CD14-positive monocyte (primary cell): Measurements from ENCODE around the gene GRID2. TPM values are rescaled to one million over a fixed set of nuclear protein-coding genes. Genes with fewer than 3 reads are reported as not detected.

Experiments
- DNase-seq, 3 donors: peaks; one replicate each; pipeline ENCODE4 v3.0.0-alpha.2; 2011 to 2022
- H2AFZ ChIP-seq: 2 replicates; pipeline ENCODE4 v1.6.0; 2012; ENCODE audit warnings: mild to moderate bottlenecking, low read depth, low read length, inconsistent platforms; ENCODE audit not compliant: insufficient read depth, poor library complexity, severe bottlenecking
- H3K27ac ChIP-seq, 2 donors: 1 replicate in 1 of 2; 2 replicates in 1 of 2; pipeline ENCODE4 v1.5.1; 2012 to 2013; ENCODE audit warnings: low read length in 2 of 2, control low read depth in 1 of 2, inconsistent platforms in 1 of 2, low read depth in 1 of 2, mild to moderate bottlenecking in 1 of 2
- H3K27me3 ChIP-seq, 2 donors: one replicate each; pipeline versions ENCODE4 v1.6.0 to v1.6.1; 2011 to 2013; ENCODE audit warnings: low read length in 2 of 2; ENCODE audit not compliant: control insufficient read depth in 2 of 2, insufficient read depth in 2 of 2
- H3K36me3 ChIP-seq, 2 donors: replicated peaks in 1 of 2; 1 replicate in 1 of 2; 2 replicates in 1 of 2; pipeline versions ENCODE4 v1.5.1 to v1.6.1; 2012 to 2013; ENCODE audit warnings: low read length in 2 of 2, control low read depth in 1 of 2, inconsistent platforms in 1 of 2, mild to moderate bottlenecking in 1 of 2; ENCODE audit not compliant: insufficient read depth in 2 of 2, control insufficient read depth in 1 of 2
- H3K4me1 ChIP-seq, 2 donors: 1 replicate in 1 of 2; 2 replicates in 1 of 2; pipeline versions ENCODE4 v1.5.1 to v1.6.1; 2012 to 2013; ENCODE audit warnings: low read length in 2 of 2, control low read depth in 1 of 2, inconsistent platforms in 1 of 2, mild to moderate bottlenecking in 1 of 2, moderate library complexity in 1 of 2; ENCODE audit not compliant: insufficient read depth in 2 of 2, control insufficient read depth in 1 of 2
- H3K4me2 ChIP-seq: replicated peaks from 2 replicates; pipeline ENCODE3; 2012; ENCODE audit warnings: low read length, moderate library complexity, mild to moderate bottlenecking; ENCODE audit not compliant: poor library complexity, severe bottlenecking; ENCODE audit errors: extremely low read depth
- H3K4me3 ChIP-seq, 3 experiments: fragments of 200-600 bp in 1 of 3; sonication (generic) in 1 of 3; replicated peaks in 1 of 3; 1 replicate in 2 of 3; 2 replicates in 1 of 3; pipeline ENCODE4 v1.5.1; 2011 to 2013; ENCODE audit warnings: low read length in 3 of 3, mild to moderate bottlenecking in 3 of 3, control low read depth in 2 of 3, low read depth in 2 of 3, inconsistent platforms in 1 of 3, moderate library complexity in 1 of 3
- H3K79me2 ChIP-seq: 2 replicates; pipeline ENCODE4 v1.6.0; 2012; ENCODE audit warnings: mild to moderate bottlenecking, control low read depth, inconsistent platforms, low read length, moderate library complexity; ENCODE audit not compliant: insufficient read depth
- H3K9ac ChIP-seq: 2 replicates; pipeline ENCODE4 v1.6.0; 2017; ENCODE audit warnings: low read length, mild to moderate bottlenecking; ENCODE audit not compliant: insufficient read depth, poor library complexity, severe bottlenecking
- H3K9me3 ChIP-seq, 2 donors: replicated peaks in 1 of 2; 1 replicate in 1 of 2; 2 replicates in 1 of 2; pipeline versions ENCODE4 v1.5.1 to v1.6.1; 2012 to 2013; ENCODE audit warnings: low read length in 2 of 2, control low read depth in 1 of 2; ENCODE audit not compliant: control insufficient read depth in 1 of 2, insufficient read depth in 1 of 2
- H4K20me1 ChIP-seq: 2 replicates; pipeline ENCODE4 v1.6.0; 2012; ENCODE audit warnings: mild to moderate bottlenecking, low read length, control low read depth, moderate library complexity; ENCODE audit not compliant: insufficient read depth
- H3K27ac Mint-ChIP-seq, 7 donors: one replicate each; pipeline ENCODE4 v1.8.0; 2020; ENCODE audit warnings: mild to moderate bottlenecking in 7 of 7, mixed read lengths in 7 of 7, moderate library complexity in 6 of 7, inconsistent platforms in 2 of 7
- H3K27me3 Mint-ChIP-seq, 3 donors: one replicate each; pipeline ENCODE4 v1.8.0; 2021 to 2022; ENCODE audit warnings: low read depth in 3 of 3, mild to moderate bottlenecking in 3 of 3, mixed read lengths in 3 of 3, moderate library complexity in 3 of 3, inconsistent platforms in 1 of 3
- H3K36me3 Mint-ChIP-seq, 2 donors: one replicate each; pipeline ENCODE4 v1.8.0; 2020; ENCODE audit warnings: mixed read lengths in 2 of 2, inconsistent platforms in 1 of 2, mild to moderate bottlenecking in 1 of 2
- H3K4me1 Mint-ChIP-seq: one replicate; pipeline ENCODE4 v1.8.0; 2020; ENCODE audit warnings: mild to moderate bottlenecking, mixed read lengths
- H3K4me3 Mint-ChIP-seq, 2 donors: one replicate each; pipeline ENCODE4 v1.8.0; 2020; ENCODE audit warnings: mild to moderate bottlenecking in 2 of 2, mixed read lengths in 2 of 2, moderate library complexity in 1 of 2
- H3K9me3 Mint-ChIP-seq, 7 donors: one replicate each; pipeline ENCODE4 v1.8.0; 2020 to 2022; ENCODE audit warnings: mixed read lengths in 7 of 7, mild to moderate bottlenecking in 6 of 7, moderate library complexity in 6 of 7, inconsistent platforms in 2 of 7
- CTCF ChIP-seq: fragments of 200-600 bp; IDR thresholded peaks from one replicate; pipeline ENCODE4 v1.8.0; 2022; ENCODE audit warnings: antibody characterized with exemption, mild to moderate bottlenecking
- WGBS: methylation state at CpG from one replicate; pipeline ENCODE4 v1.1.5; 2013; ENCODE audit warnings: missing lambda C conversion rate; ENCODE audit not compliant: insufficient coverage; 5-methylcytosine and 5-hydroxymethylcytosine counted together
- intact Hi-C, 2 donors: fragments of 100-400 bp; cut with micrococcal nuclease; formaldehyde crosslinking; loops; one replicate each; pipeline versions ENCODE4 v1.15.0 to v1.15.1; 2023
- polyA plus RNA-seq, 3 donors: library from polyadenylated mRNA; depleted of rRNA in 1 of 3; unstranded in 2 of 3; stranded (reverse) in 1 of 3; fragments of 300-500 nt in 2 of 3; fragments of >200 nt in 1 of 3; fragmentation: Illumina TruSeq in 2 of 3; gene quantifications; 1 replicate in 2 of 3; 2 replicates in 1 of 3; pipeline ENCODE4 v1.2.3, GENCODE V29; 2012 to 2021

GRID2 gene
- polyA plus RNA-seq, 3 donors = not detected

GRCh38 chr4:93327346-93327745 lies 1023.6 kb downstream of the GRID2 start:
- Histone ChIP-seq H3K36me3 (no peaks in the 10 kb centered on the region), H3K4me2 (no peak overlapping the region), H3K4me1 (no peaks in the 10 kb centered on the region), H3K9me3 (no peaks in the 10 kb centered on the region), H3K79me2 (no peaks in the 10 kb centered on the region), H3K9ac (no peak overlapping the region), H3K27ac (no peak overlapping the region), H3K27me3 (no peaks in the 10 kb centered on the region), H2AFZ (no peak overlapping the region), H4K20me1 (no peaks in the 10 kb centered on the region), H3K4me3 (no peak overlapping the region)
- DNase-seq = no peak
- H3K36me3 Mint-ChIP-seq = no peaks in the 10 kb centered on the region
- no peaks in the 10 kb centered on the region for H3K4me1 Mint-ChIP-seq
- H3K9me3 Mint-ChIP-seq = peaks cover 0 to 9% (median 4%) of the 10 kb centered on the region in 7 donors
- H3K27ac Mint-ChIP-seq = no peak overlapping the region
- H3K27me3 Mint-ChIP-seq = peaks cover 0 to 2% (median 0%) of the 10 kb centered on the region in 3 donors
- intact Hi-C loops = no loop called here
- H3K4me3 Mint-ChIP-seq = no peak overlapping the region
- no peak for TF ChIP-seq CTCF

DNA sequence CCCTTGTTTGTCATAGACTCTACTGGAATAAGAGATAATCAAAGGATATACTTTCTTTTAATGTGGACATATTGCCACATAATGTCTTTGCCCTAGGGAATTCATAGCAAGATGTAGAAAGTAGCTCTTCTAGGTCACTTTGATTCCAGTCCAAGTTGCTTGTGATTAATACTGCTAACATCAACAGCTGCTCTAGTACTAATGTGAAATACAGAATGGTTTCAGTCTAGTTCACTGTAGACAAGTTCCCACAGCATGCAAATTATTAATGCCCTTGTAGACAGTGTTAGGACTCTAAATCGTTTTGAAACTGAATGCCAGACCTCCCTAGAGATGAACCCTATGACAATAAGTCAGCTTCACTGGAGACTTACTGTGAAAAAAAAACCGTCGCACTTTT lies 1030.2 kb downstream of the GRID2 start:
- Histone ChIP-seq H3K4me3 (no peak overlapping the region), H3K27ac (no peak overlapping the region), H3K9ac (no peak overlapping the region), H3K9me3 (no peaks in the 10 kb centered on the region), H2AFZ (no peak overlapping the region), H3K27me3 (no peaks in the 10 kb centered on the region), H3K4me2 (no peak overlapping the region), H3K36me3 (no peaks in the 10 kb centered on the region), H3K79me2 (no peaks in the 10 kb centered on the region), H3K4me1 (no peaks in the 10 kb centered on the region), H4K20me1 (no peaks in the 10 kb centered on the region)
- Mint-ChIP-seq H3K27me3 (peaks cover 0 to 1% (median 0%) of the 10 kb centered on the region in 3 donors), H3K4me3 (no peak overlapping the region), H3K36me3 (no peaks in the 10 kb centered on the region), H3K27ac (no peak overlapping the region), H3K4me1 (no peaks in the 10 kb centered on the region), H3K9me3 (peaks cover 0 to 4% (median 0%) of the 10 kb centered on the region in 7 donors)
- 20% methylated on average over 1 of the region's 3 CpGs for WGBS
- intact Hi-C loops = no loop called here
- no peak for TF ChIP-seq CTCF
- DNase-seq = no peak
